Measurements from ENCODE around the gene DDX28. TPM values are rescaled to one million over a fixed set of nuclear protein-coding genes. Genes with fewer than 3 reads are reported as not detected.

The DDX28 gene
- total RNA-seq, 1 donor from 2014 or later = 6.2 TPM

- Mint-ChIP-seq H3K36me3 (ENCODE audit: low read depth, unreplicated experiment) (no peaks in the 10 kb centered on the region), H3K27me3 (ENCODE audit: low read depth, unreplicated experiment) (peaks cover 7% of the 10 kb centered on the region), H3K27ac (ENCODE audit: unreplicated experiment) (no peak overlapping the region), H3K4me3 (ENCODE audit: unreplicated experiment) (no peak overlapping the region), H3K9me3 (ENCODE audit: unreplicated experiment) (no peaks in the 10 kb centered on the region), H3K4me1 (ENCODE audit: low read depth, unreplicated experiment) (no peaks in the 10 kb centered on the region)
- Histone ChIP-seq H3K27me3 (ENCODE audit: insufficient read depth, low read length) (no peaks in the 10 kb centered on the region), H3K79me2 (ENCODE audit: insufficient read depth, low read length) (no peaks in the 10 kb centered on the region), H3K9me3 (ENCODE audit: insufficient read depth, low read depth, low read length) (no peaks in the 10 kb centered on the region), H3K27ac (ENCODE audit: low read depth, low read length) (no peak overlapping the region), H4K20me1 (ENCODE audit: insufficient read depth, low read length) (no peaks in the 10 kb centered on the region), H3K4me2 (ENCODE audit: low read length) (no peak overlapping the region), H3K36me3 (ENCODE audit: insufficient read depth, low read length) (no peaks in the 10 kb centered on the region), H2AFZ (ENCODE audit: low read depth, low read length) (no peak overlapping the region), H3K4me1 (ENCODE audit: insufficient read depth, low read length) (no peaks in the 10 kb centered on the region), H3K9ac (ENCODE audit: low read length) (no peak overlapping the region), H3K4me3 (ENCODE audit: insufficient read depth, low read depth, low read length) (no peak overlapping the region)
- no peak for FAIRE-seq
- no peak for TF ChIP-seq CTCF (IDR thresholded peaks at IDR 0.05; ENCODE audit: insufficient read depth, low read depth, low read length)
- no peak for TF ChIP-seq EZH2 (IDR thresholded peaks at IDR 0.05; ENCODE audit: insufficient read depth, low read length)
- no peak for DNase-seq (ENCODE audit: low read depth)
Measured at GRCh38 chr16:68009157-68009735, 13.8 kb downstream of the DDX28 start.

GRCh38 chr16:68005786-68006286 is 17.2 kb downstream of the DDX28 start:
- peaks cover 7% of the 10 kb centered on the region for H3K27me3 Mint-ChIP-seq (ENCODE audit: low read depth, unreplicated experiment)
- Histone ChIP-seq H3K9me3 (ENCODE audit: insufficient read depth, low read depth, low read length) (no peaks in the 10 kb centered on the region), H4K20me1 (ENCODE audit: insufficient read depth, low read length) (no peaks in the 10 kb centered on the region), H3K4me2 (ENCODE audit: low read length) (no peak overlapping the region), H3K4me1 (ENCODE audit: insufficient read depth, low read length) (no peaks in the 10 kb centered on the region), H3K27me3 (ENCODE audit: insufficient read depth, low read length) (no peaks in the 10 kb centered on the region), H3K4me3 (ENCODE audit: insufficient read depth, low read depth, low read length) (no peak overlapping the region), H3K36me3 (ENCODE audit: insufficient read depth, low read length) (no peaks in the 10 kb centered on the region), H3K27ac (ENCODE audit: low read depth, low read length) (no peak overlapping the region), H3K79me2 (ENCODE audit: insufficient read depth, low read length) (no peaks in the 10 kb centered on the region), H3K9ac (ENCODE audit: low read length) (no peak overlapping the region), H2AFZ (ENCODE audit: low read depth, low read length) (no peak overlapping the region)
- H3K27ac Mint-ChIP-seq (ENCODE audit: unreplicated experiment) = no peak overlapping the region
- no peak overlapping the region for H3K4me3 Mint-ChIP-seq (ENCODE audit: unreplicated experiment)
- no peak for FAIRE-seq
- no peaks in the 10 kb centered on the region for H3K36me3 Mint-ChIP-seq (ENCODE audit: low read depth, unreplicated experiment)
- no peaks in the 10 kb centered on the region for H3K9me3 Mint-ChIP-seq (ENCODE audit: unreplicated experiment)
- no peak for TF ChIP-seq EZH2 (IDR thresholded peaks at IDR 0.05; ENCODE audit: insufficient read depth, low read length)
- no peak for TF ChIP-seq CTCF (IDR thresholded peaks at IDR 0.05; ENCODE audit: insufficient read depth, low read depth, low read length)
- DNase-seq (ENCODE audit: low read depth) = no peak
- H3K4me1 Mint-ChIP-seq (ENCODE audit: low read depth, unreplicated experiment) = no peaks in the 10 kb centered on the region

- H3K4me3 Mint-ChIP-seq (ENCODE audit: unreplicated experiment) = no peak overlapping the region
- no peak overlapping the region for H3K9ac ChIP-seq (ENCODE audit: low read length)
- no peaks in the 10 kb centered on the region for H3K36me3 ChIP-seq (ENCODE audit: insufficient read depth, low read length)
- TF ChIP-seq CTCF (IDR thresholded peaks at IDR 0.05; ENCODE audit: insufficient read depth, low read depth, low read length) (no peak), EZH2 (IDR thresholded peaks at IDR 0.05; ENCODE audit: insufficient read depth, low read length) (no peak)
- peaks cover 2% of the 10 kb centered on the region for H3K4me1 Mint-ChIP-seq (ENCODE audit: low read depth, unreplicated experiment)
- no peaks in the 10 kb centered on the region for H3K9me3 Mint-ChIP-seq (ENCODE audit: unreplicated experiment)
- no peak overlapping the region for H2AFZ ChIP-seq (ENCODE audit: low read depth, low read length)
- peaks cover 7% of the 10 kb centered on the region for H3K27me3 Mint-ChIP-seq (ENCODE audit: low read depth, unreplicated experiment)
- FAIRE-seq = no peak
- H3K4me2 ChIP-seq (ENCODE audit: low read length) = no peak overlapping the region
- H3K4me1 ChIP-seq (ENCODE audit: insufficient read depth, low read length) = no peaks in the 10 kb centered on the region
- H3K27ac ChIP-seq (ENCODE audit: low read depth, low read length) = no peak overlapping the region
- no peaks in the 10 kb centered on the region for H3K79me2 ChIP-seq (ENCODE audit: insufficient read depth, low read length)
- no peak for DNase-seq (ENCODE audit: low read depth)
- H3K9me3 ChIP-seq (ENCODE audit: insufficient read depth, low read depth, low read length) = no peaks in the 10 kb centered on the region
- H4K20me1 ChIP-seq (ENCODE audit: insufficient read depth, low read length) = no peaks in the 10 kb centered on the region
- H3K27me3 ChIP-seq (ENCODE audit: insufficient read depth, low read length) = no peaks in the 10 kb centered on the region
- no peaks in the 10 kb centered on the region for H3K36me3 Mint-ChIP-seq (ENCODE audit: low read depth, unreplicated experiment)
- H3K27ac Mint-ChIP-seq (ENCODE audit: unreplicated experiment) = no peak overlapping the region
- no peak overlapping the region for H3K4me3 ChIP-seq (ENCODE audit: insufficient read depth, low read depth, low read length)
Measured at GRCh38 chr16:68005211-68005610, 17.8 kb downstream of the DDX28 start.
